ENCODE data around the gene GUCY1A2.

- TF ChIP-seq EZH2phosphoT487 (IDR thresholded peaks at IDR 0.05; ENCODE audit: insufficient read depth, low read depth) (no peak), EZH2 (IDR thresholded peaks at IDR 0.05; ENCODE audit: insufficient read depth, poor library complexity, severe bottlenecking) (no peak)
These were observed 56.8 kb downstream of the GUCY1A2 start for GRCh38 chr11:106961518-106961917.

All from GM23248 (cell line).